GM12873 (cell line): ENCODE data around the gene ESRP2.

Source experiments
- CTCF ChIP-seq: IDR thresholded peaks from 2 replicates; pipeline ENCODE4 v1.5.1; 2012; ENCODE audit warnings: low read depth, mild to moderate bottlenecking, moderate library complexity, low read length, control low read depth; ENCODE audit not compliant: insufficient read depth; ENCODE audit errors: missing control alignments

ESRP2 gene

GRCh38 chr16:68250951-68251350, 15.0 kb upstream of the ESRP2 start:
- no peak for TF ChIP-seq CTCF

DNA sequence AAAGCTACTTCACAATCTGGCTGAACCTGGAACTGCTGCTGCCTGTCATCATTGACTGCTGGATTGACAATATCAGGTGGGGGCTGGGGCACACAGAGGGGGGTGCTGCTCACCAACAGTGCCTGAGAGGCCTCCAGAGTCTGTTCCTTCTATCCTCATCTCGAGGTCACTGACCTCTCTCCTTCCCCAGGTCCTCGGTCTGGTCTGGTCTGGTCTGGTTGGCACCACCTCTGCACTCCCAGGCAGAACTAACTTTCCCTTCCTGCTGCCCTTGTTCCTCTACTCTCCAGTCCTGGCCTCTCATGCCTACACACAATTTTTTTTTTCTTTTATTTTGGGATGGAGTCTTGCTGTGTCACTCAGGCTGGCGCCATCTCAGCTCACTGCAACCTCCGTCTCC, 13.4 kb upstream of the ESRP2 start:
- no peak for TF ChIP-seq CTCF

- no peak for TF ChIP-seq CTCF
Observed at GRCh38 chr16:68247932-68248331, 12.0 kb upstream of the ESRP2 start.

- no peak for TF ChIP-seq CTCF
Observed at GRCh38 chr16:68247400-68247799, 11.5 kb upstream of the ESRP2 start.

- no peak for TF ChIP-seq CTCF
Observed at GRCh38 chr16:68246666-68247065, 10.7 kb upstream of the ESRP2 start.

DNA sequence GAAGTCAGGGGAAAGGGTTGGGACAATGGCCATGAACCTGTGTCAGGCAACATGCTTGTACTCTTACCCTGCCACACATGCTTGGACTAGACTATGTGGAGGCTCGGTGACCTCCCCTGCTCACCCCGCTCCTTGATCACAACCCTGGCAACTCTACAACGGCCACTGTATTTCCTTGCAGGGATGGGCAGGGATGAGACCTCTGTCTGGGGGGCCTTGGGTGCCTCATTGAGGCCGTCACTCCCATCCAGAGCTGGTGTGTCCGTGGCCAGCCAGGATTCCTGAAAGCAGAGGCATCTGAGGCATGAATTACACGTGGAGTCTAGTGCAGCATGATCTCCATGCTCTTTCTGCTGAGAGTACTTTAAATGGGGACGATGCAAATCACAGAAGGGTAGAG, 10.2 kb upstream of the ESRP2 start:
- TF ChIP-seq CTCF, result no peak

GRCh38 chr16:68244903-68245853, 9.3 kb upstream of the ESRP2 start, which contains the start of gene PLA2G15:
Gene PLA2G15 (plus strand): TSS chr16:68245373. CDS start chr16:68245427, 54 bp downstream.
- TF ChIP-seq CTCF, result no peak
